GM10266 (cell line): Measurements from ENCODE around the gene SMURF2.
"Not testable (repeated sequence)": the region's sequence is repeated elsewhere in the genome, so short reads cannot be mapped to it uniquely, and the experiment has no call there.

Source experiments
- DNase-seq: peaks from one replicate; pipeline ENCODE4 v3.0.0; 2012; ENCODE audit errors: extremely low spot score
- TF ChIP-seq, protein P1 (sequence below): IDR thresholded peaks from 2 replicates; pipeline ENCODE4 v1.5.1; 2012; ENCODE audit warnings: mild to moderate bottlenecking, low read depth; ENCODE audit not compliant: control insufficient read depth, insufficient read depth; ENCODE audit errors: missing control alignments

SMURF2 gene

GRCh38 chr17:64611369-64611768, 50.7 kb downstream of the SMURF2 start:
- TF ChIP-seq, protein P1, sequence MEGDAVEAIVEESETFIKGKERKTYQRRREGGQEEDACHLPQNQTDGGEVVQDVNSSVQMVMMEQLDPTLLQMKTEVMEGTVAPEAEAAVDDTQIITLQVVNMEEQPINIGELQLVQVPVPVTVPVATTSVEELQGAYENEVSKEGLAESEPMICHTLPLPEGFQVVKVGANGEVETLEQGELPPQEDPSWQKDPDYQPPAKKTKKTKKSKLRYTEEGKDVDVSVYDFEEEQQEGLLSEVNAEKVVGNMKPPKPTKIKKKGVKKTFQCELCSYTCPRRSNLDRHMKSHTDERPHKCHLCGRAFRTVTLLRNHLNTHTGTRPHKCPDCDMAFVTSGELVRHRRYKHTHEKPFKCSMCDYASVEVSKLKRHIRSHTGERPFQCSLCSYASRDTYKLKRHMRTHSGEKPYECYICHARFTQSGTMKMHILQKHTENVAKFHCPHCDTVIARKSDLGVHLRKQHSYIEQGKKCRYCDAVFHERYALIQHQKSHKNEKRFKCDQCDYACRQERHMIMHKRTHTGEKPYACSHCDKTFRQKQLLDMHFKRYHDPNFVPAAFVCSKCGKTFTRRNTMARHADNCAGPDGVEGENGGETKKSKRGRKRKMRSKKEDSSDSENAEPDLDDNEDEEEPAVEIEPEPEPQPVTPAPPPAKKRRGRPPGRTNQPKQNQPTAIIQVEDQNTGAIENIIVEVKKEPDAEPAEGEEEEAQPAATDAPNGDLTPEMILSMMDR: no peak

GRCh38 chr17:64610244-64610643, 51.9 kb downstream of the SMURF2 start:
- not testable (repeated sequence) for DNase-seq

More at GRCh38 chr17:64611369-64611768, 50.7 kb downstream of the SMURF2 start:
- no peak for DNase-seq

- no peak for DNase-seq
- TF ChIP-seq, protein P1: no peak
These were observed 53.5 kb downstream of the SMURF2 start for GRCh38 chr17:64608571-64608981.

- TF ChIP-seq, protein P1: no peak
- DNase-seq: no peak
These were observed 54.1 kb downstream of the SMURF2 start for GRCh38 chr17:64607862-64608565.

DNA sequence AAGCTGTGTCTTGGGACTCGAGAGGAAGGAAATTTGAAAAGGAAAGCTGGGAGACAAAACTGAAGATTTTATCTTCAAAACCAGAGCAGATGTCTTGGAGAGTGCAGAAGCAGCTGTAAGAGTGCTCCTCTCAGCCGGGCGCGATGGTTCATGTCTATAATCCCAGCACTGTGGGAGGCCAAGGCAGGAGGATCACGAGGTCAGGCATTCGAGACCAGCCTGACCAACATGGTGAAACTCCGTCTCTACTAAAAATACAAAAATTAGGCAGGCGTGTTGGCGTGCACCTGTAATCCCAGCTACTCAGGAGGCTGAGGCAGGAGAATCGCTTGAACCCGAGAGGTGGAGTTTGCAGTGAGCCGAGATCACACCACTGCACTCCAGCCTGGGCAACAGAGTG, 57.6 kb downstream of the SMURF2 start:
- DNase-seq: not testable (repeated sequence)

GRCh38 chr17:64603987-64604386, 58.1 kb downstream of the SMURF2 start:
- TF ChIP-seq, protein P1: no peak
- no peak for DNase-seq

DNA sequence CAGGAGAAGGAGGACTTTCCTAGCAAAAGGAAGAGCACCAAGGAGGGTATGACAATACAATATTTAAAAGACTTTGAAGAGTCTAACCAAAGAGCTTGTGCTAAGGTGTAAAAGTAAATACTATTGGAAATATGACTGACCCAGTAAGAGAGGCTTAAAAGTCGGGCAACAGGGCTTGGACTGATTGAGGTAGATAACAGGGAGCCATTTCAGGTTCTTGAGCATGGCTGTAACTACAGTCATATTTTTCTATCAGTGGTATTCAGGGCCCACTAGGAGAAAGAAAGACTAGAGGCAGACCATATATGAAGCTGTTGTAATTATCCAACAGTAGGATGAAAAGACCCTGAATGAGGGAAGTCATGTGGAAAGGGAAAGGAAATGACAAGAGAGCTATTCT, 62.3 kb downstream of the SMURF2 start:
- TF ChIP-seq, protein P1: no peak
- no peak for DNase-seq

DNA sequence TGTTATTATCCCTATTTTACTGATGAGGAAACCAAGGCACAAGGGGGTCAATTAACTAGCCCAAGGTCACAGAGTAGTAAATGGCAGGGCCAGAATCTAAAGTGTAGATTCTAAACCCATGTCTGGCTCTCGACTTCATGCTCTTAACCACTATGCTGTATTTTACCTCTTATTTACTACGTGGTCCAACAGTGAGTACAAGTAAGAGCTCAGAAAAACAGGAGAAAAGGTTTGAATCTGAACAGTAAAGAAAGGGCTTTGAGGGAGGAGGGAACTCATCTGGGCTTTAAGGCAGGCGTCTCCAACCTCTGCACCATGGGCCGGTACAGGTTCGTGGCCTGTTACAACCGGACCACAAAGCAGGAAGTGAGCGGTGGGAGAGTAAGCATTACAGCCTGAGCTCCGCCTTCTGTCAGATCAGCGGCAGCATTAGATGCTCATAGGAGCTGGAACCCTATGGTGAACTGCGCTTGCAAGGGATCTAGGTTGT, 62.9 kb downstream of the SMURF2 start:
- DNase-seq: no peak
- TF ChIP-seq, protein P1: no peak
